ENCODE data around the gene GART.

DNA sequence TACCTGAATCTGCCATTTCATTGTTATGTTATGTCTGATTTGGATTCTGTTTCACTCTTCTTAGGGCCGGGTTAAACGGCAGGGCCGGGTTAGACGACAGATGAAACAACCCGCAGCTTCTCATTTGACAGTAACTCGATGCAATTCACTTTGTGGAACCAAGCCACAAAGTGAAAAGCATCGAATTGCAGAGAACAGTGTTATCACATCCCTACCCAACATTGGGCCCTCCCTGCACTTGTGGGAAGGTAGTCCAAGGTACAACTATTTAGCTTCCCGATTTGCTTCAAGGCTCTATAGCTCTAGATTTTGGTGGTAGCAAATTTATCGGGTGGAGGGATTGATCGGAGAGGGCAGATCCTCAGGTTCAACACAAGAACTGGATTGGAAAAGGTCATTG, 17.9 kb upstream of the GART start:
- TF ChIP-seq, protein P1, sequence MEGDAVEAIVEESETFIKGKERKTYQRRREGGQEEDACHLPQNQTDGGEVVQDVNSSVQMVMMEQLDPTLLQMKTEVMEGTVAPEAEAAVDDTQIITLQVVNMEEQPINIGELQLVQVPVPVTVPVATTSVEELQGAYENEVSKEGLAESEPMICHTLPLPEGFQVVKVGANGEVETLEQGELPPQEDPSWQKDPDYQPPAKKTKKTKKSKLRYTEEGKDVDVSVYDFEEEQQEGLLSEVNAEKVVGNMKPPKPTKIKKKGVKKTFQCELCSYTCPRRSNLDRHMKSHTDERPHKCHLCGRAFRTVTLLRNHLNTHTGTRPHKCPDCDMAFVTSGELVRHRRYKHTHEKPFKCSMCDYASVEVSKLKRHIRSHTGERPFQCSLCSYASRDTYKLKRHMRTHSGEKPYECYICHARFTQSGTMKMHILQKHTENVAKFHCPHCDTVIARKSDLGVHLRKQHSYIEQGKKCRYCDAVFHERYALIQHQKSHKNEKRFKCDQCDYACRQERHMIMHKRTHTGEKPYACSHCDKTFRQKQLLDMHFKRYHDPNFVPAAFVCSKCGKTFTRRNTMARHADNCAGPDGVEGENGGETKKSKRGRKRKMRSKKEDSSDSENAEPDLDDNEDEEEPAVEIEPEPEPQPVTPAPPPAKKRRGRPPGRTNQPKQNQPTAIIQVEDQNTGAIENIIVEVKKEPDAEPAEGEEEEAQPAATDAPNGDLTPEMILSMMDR (IDR thresholded peaks at IDR 0.05) = no peak
- no peak for TF ChIP-seq POLR2A (IDR thresholded peaks at IDR 0.05)

Data from esophagus squamous epithelium (tissue), 4 donors.